ENCODE measurements around the gene ARHGAP42. TPM values are rescaled to one million over a fixed set of nuclear protein-coding genes. Genes with fewer than 3 reads are reported as not detected.

The ARHGAP42 gene
- total and polyA plus RNA-seq, 4 donors, result 3.8 to 17.2 (median 12.0) TPM

DNA sequence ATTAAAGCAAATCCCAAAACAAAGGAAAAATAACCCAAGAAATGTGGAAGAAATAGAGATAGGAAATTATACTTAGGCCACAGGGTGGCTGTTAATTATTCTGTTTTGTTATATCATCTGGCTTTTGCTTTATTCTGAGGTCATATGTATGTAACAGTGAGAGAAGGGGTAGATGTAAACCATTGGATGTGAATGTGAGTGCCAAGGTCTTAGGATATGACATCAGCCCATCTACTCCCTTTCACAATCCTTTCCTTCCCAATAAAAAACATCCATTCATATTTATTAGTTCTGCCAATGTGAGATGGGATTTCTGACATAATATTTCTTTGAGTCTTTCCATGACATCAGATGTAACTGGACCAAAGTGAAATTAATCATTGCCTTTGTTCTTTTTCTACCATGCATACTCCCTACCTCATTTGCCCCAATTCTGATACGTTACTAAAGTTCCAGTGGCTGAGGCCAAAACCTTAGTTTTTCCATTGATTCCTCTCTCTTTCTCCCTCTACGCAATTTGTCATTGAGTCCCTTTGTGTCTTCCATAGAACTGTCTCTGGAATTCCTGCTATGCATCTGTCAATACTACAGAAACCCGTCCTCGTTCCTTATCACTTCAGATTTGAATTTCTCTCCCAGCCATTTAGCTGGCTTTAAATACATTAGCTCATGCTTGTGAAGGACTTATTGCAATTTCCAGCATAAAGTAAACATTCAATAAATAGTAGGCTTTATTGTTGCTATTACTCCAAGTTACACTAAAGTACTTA is 170.3 kb downstream of the ARHGAP42 start (continued):
- TF ChIP-seq FOXA1 (IDR thresholded peaks at IDR 0.05), result no peak
- TF ChIP-seq, protein P1, sequence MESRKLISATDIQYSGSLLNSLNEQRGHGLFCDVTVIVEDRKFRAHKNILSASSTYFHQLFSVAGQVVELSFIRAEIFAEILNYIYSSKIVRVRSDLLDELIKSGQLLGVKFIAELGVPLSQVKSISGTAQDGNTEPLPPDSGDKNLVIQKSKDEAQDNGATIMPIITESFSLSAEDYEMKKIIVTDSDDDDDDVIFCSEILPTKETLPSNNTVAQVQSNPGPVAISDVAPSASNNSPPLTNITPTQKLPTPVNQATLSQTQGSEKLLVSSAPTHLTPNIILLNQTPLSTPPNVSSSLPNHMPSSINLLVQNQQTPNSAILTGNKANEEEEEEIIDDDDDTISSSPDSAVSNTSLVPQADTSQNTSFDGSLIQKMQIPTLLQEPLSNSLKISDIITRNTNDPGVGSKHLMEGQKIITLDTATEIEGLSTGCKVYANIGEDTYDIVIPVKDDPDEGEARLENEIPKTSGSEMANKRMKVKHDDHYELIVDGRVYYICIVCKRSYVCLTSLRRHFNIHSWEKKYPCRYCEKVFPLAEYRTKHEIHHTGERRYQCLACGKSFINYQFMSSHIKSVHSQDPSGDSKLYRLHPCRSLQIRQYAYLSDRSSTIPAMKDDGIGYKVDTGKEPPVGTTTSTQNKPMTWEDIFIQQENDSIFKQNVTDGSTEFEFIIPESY (IDR thresholded peaks at IDR 0.05), result no peak

DNA sequence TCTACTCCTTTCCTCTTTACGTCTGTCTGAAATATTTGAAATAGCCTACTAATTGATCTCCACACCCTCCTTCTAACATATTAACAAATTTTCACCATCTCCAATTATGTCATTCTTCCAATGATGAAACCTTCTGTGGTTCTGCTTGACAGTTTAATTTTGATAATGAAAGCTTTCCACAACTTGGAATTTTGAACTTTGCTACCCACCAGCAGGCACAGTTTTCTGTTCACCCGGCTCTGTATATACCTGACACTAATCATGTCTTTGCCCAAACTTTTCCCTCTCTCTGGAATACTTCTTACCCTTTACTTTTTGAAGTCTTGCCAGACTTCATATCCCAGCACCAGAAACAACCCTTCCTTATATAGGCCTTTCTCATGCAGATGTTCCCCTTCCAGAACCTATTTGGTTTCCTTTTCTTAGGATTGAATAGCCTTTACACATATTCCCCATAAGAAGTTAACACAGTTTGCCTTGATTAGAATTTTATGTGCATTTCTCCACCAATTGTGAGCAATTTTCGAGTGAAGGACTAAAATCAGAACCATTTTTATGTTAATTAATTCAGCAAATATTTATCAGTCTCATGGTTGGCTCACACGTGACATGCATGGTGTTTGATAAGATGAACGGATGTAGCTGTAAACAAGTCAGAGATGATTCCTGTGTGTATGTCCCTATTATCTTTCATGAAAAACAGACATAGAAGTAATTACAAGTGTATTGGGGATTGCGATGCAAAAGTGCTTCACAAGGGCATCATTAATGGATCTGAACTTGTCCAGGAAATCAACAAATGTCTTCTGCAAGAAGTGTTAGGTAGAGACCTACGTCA is 173.4 kb downstream of the ARHGAP42 start:
- no peaks in the 10 kb centered on the region for H3K27me3 ChIP-seq (ENCODE audit: control insufficient read depth in 4 of 4, insufficient read depth in 4 of 4, low read length in 3 of 4)
- no peak overlapping the region for H3K9ac ChIP-seq (ENCODE audit: low read depth in 1 of 2, low read length in 2 of 2)
- H3K4me3 ChIP-seq (ENCODE audit: low read depth in 1 of 3, low read length in 3 of 3), result no peak overlapping the region
- H3K4me1 ChIP-seq (ENCODE audit: control insufficient read depth in 4 of 4, insufficient read depth in 4 of 4, low read length in 3 of 4), result peaks cover 0 to 11% (median 2%) of the 10 kb centered on the region in 4 donors
- no peaks in the 10 kb centered on the region for H3K36me3 ChIP-seq (ENCODE audit: control insufficient read depth in 4 of 4, insufficient read depth in 3 of 4, low read depth in 1 of 4, low read length in 3 of 4)
- 71% methylated on average over 7 of the region's 7 CpGs for WGBS
- peak; percentile 16 for TF ChIP-seq SP1 (IDR thresholded peaks at IDR 0.05)
- peak; percentile 35 to 58 for TF ChIP-seq HNF4A (conservative IDR thresholded peaks at IDR 0.05)
- no peak for TF ChIP-seq YY1 (IDR thresholded peaks at IDR 0.05)
- no peak for TF ChIP-seq RXRA (IDR thresholded peaks at IDR 0.05)
- TF ChIP-seq EGR1 (IDR thresholded peaks at IDR 0.05; ENCODE audit: low read depth in 2 of 2), result no peak
- TF ChIP-seq NR2F2 (IDR thresholded peaks at IDR 0.05), result no peak
- TF ChIP-seq, protein P2, sequence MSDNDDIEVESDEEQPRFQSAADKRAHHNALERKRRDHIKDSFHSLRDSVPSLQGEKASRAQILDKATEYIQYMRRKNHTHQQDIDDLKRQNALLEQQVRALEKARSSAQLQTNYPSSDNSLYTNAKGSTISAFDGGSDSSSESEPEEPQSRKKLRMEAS (IDR thresholded peaks at IDR 0.05), result no peak
- TF ChIP-seq GABPA (IDR thresholded peaks at IDR 0.05 in 1 of 2, conservative IDR thresholded peaks at IDR 0.05 in 1 of 2), result no peak
- no peak for TF ChIP-seq RAD21 (IDR thresholded peaks at IDR 0.05)
- no peak for TF ChIP-seq FOXA2 (IDR thresholded peaks at IDR 0.05)
- TF ChIP-seq JUND (IDR thresholded peaks at IDR 0.05), result no peak
- TF ChIP-seq HNF4G (IDR thresholded peaks at IDR 0.05), result no peak
- TF ChIP-seq, protein P3, sequence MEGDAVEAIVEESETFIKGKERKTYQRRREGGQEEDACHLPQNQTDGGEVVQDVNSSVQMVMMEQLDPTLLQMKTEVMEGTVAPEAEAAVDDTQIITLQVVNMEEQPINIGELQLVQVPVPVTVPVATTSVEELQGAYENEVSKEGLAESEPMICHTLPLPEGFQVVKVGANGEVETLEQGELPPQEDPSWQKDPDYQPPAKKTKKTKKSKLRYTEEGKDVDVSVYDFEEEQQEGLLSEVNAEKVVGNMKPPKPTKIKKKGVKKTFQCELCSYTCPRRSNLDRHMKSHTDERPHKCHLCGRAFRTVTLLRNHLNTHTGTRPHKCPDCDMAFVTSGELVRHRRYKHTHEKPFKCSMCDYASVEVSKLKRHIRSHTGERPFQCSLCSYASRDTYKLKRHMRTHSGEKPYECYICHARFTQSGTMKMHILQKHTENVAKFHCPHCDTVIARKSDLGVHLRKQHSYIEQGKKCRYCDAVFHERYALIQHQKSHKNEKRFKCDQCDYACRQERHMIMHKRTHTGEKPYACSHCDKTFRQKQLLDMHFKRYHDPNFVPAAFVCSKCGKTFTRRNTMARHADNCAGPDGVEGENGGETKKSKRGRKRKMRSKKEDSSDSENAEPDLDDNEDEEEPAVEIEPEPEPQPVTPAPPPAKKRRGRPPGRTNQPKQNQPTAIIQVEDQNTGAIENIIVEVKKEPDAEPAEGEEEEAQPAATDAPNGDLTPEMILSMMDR (IDR thresholded peaks at IDR 0.05; ENCODE audit: low read depth, low read length, missing input control), result no peak
- DNase-seq (ENCODE audit: low spot score), result no peak
- no peak overlapping the region for H3K27ac ChIP-seq (ENCODE audit: low read depth in 1 of 2, low read length in 2 of 2)
- no peaks in the 10 kb centered on the region for H3K9me3 ChIP-seq (ENCODE audit: control insufficient read depth in 4 of 4, low read length in 3 of 4)

DNA sequence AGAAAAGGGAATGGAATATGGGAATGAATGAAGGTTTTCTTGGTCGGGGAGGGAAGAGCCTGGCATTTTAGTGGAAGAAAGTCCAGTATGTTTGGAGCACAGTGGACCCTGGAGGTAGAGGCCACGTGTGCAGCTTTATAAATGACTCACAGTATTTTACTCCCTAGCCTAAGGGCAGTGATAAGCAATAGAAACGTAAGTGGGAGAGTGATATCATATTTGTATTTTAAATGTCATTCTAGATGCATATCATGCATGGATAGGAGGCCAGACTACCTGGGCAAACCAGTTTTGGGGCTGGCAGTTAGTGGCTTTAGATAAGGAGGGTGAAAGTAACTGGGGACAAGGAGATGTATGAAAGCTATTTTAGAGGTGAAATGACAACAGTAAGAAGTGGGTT is 174.1 kb downstream of the ARHGAP42 start:
- Histone ChIP-seq H3K4me3 (ENCODE audit: low read depth in 1 of 3, low read length in 3 of 3) (no peak overlapping the region), H3K36me3 (ENCODE audit: control insufficient read depth in 4 of 4, insufficient read depth in 3 of 4, low read depth in 1 of 4, low read length in 3 of 4) (no peaks in the 10 kb centered on the region), H3K4me1 (ENCODE audit: control insufficient read depth in 4 of 4, insufficient read depth in 4 of 4, low read length in 3 of 4) (peaks cover 0 to 11% (median 2%) of the 10 kb centered on the region in 4 donors), H3K27me3 (ENCODE audit: control insufficient read depth in 4 of 4, insufficient read depth in 4 of 4, low read length in 3 of 4) (no peaks in the 10 kb centered on the region), H3K27ac (ENCODE audit: low read depth in 1 of 2, low read length in 2 of 2) (no peak overlapping the region), H3K9me3 (ENCODE audit: control insufficient read depth in 4 of 4, low read length in 3 of 4) (no peaks in the 10 kb centered on the region), H3K9ac (ENCODE audit: low read depth in 1 of 2, low read length in 2 of 2) (no peak overlapping the region)
- 91% methylated on average over 3 of the region's 3 CpGs for WGBS
- DNase-seq (ENCODE audit: low spot score), result no peak
- no peak for TF ChIP-seq GABPA (IDR thresholded peaks at IDR 0.05 in 1 of 2, conservative IDR thresholded peaks at IDR 0.05 in 1 of 2)
- TF ChIP-seq SP1 (IDR thresholded peaks at IDR 0.05), result no peak
- TF ChIP-seq, protein P3 (IDR thresholded peaks at IDR 0.05; ENCODE audit: low read depth, low read length, missing input control), result no peak
- no peak for TF ChIP-seq HNF4A (conservative IDR thresholded peaks at IDR 0.05)
- TF ChIP-seq, protein P2 (IDR thresholded peaks at IDR 0.05), result no peak
- no peak for TF ChIP-seq FOXA1 (IDR thresholded peaks at IDR 0.05)
- TF ChIP-seq, protein P4, sequence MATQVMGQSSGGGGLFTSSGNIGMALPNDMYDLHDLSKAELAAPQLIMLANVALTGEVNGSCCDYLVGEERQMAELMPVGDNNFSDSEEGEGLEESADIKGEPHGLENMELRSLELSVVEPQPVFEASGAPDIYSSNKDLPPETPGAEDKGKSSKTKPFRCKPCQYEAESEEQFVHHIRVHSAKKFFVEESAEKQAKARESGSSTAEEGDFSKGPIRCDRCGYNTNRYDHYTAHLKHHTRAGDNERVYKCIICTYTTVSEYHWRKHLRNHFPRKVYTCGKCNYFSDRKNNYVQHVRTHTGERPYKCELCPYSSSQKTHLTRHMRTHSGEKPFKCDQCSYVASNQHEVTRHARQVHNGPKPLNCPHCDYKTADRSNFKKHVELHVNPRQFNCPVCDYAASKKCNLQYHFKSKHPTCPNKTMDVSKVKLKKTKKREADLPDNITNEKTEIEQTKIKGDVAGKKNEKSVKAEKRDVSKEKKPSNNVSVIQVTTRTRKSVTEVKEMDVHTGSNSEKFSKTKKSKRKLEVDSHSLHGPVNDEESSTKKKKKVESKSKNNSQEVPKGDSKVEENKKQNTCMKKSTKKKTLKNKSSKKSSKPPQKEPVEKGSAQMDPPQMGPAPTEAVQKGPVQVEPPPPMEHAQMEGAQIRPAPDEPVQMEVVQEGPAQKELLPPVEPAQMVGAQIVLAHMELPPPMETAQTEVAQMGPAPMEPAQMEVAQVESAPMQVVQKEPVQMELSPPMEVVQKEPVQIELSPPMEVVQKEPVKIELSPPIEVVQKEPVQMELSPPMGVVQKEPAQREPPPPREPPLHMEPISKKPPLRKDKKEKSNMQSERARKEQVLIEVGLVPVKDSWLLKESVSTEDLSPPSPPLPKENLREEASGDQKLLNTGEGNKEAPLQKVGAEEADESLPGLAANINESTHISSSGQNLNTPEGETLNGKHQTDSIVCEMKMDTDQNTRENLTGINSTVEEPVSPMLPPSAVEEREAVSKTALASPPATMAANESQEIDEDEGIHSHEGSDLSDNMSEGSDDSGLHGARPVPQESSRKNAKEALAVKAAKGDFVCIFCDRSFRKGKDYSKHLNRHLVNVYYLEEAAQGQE (IDR thresholded peaks at IDR 0.05), result no peak
- TF ChIP-seq TAF1 (conservative IDR thresholded peaks at IDR 0.05), result no peak
- TF ChIP-seq YY1 (IDR thresholded peaks at IDR 0.05), result no peak

Measured in liver (tissue), 9 donors.